CD4-positive, alpha-beta T cell treated with Interleukin-1 beta for 1 hour (primary cell): ENCODE measurements around the gene HOXA3.
A peak's percentile ranks its signal among the peaks of the same experiment; 100 is the strongest.

Source experiments
- DNase-seq, 2 donors: peaks; one replicate each; pipeline ENCODE4 v3.0.0-alpha.2; 2020 to 2022

The HOXA3 gene

DNA sequence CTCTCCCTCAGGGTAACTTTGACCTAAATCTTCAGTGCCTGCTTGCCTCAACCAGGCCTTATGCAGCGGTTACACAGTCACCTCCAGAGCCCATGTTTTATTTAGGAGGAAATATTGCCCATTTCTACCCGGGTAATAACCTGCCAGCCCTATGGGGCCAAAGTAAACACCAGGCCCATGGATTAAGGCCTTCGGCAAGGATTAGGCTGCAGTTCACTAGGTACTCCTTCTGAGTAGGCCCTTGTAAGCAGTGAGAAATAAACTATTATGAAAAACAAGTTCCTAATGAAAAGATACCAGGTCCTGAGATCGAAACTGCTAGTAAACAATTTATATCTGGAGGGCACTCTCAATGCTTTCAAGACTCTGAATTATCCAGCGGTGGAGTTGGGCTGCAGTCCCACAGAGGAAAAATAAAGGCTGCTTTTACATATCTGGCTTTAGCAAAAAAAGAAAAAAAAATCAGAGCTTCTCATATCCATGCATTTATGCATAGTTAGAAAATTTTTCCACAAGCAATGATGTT lies 25.5 kb upstream of the HOXA3 start:
- DNase-seq = no peak

DNA sequence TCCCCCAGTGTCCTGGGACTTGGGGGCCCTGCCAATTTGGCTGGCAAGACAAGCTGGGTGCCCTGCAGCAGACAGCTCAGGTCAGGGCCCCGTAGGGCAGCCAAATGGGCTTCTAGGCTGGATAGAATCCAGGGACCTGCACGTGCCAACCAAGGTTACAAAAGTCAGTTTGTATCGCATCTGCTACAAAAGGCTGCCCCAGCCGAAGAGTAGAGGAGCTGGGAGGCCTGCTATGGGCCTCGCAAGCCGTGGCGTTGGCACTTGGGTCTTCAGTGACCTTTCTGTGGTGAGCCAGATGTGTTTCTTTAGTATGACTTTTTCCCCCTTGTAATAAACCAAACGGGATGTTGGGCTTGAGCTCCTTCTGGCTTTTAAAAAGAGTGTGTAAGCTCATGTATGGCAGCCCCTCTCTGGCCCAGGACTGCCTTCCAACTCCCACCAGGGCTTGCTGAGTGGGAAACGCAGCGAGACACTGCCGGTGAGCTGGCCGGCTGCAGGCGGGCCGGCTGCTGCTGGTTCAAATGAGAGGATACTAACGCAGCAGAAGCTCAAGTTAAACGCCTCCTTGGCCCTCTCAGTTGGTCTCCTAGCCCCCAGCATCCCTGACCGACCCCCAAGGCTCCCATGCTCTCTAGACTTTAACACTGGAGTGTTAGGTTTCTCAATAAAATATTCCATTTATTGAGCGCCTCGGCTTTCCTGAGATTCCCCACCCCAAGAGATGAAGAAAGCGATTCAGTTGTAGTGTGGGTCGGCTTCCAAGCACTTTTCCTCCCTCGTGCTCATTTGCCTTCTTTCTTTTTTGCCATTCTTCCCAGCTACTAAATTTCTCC lies 24.8 kb upstream of the HOXA3 start:
- DNase-seq = no peak

DNA sequence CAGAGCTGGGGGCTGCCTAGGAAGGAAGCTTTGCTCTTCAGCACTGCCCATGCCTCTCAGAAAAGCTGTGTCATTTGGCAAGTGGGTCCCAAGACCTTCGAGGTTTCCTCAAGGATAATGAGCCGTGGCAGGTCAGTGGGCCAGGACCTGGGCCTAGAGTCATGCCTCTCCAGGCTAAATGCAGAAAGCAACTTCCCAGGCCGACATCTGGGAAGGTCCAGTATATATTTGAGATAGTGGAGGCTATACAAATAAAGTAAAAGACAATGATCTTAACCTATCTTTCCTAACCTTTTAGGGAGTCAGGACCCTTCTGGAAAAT lies 24.1 kb upstream of the HOXA3 start:
- DNase-seq = no peak

DNA sequence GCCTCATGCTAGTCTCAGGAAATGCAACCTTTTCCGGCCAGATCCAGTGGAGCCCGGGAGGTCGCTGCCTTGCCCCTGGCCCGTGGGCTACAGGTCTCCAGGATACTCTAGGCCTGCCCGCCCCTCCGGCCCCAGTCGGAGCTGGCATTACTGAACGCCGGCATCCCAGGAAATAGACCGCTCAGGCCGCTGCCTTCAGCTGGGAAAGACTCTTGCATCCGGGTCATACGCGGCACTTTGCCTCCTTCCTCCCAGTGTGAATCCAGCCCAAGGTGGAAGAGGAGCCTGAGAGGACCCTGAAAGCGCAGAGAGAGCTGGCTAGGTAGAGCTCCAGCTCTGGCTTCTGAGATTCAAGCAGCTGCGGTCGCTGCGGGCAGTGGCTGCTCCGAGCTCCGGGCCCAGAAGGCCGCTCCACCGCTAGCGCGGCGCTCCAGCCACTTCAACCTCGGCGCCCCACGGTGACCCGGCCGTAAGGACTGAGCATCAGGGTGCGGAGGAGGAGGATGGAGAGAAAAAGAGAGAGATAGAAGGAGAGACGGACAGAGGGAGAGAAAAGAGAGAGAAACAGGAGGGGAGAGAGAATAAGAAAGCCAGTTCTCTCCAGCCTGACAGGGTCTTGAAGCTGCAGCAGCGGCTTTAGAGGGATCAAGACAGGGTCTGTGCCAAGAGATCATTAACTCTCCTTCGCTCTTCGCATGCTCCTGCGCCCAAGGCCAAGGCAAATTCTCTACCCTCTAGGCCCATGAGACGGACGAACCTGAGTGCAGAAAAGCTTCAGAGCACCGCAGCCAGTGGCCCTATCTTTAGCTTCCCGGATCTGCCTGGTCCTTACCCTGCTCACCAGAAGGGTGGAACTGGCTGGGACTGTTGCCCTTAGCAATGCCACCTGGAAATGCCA lies 23.5 kb upstream of the HOXA3 start:
- no peak for DNase-seq

DNA sequence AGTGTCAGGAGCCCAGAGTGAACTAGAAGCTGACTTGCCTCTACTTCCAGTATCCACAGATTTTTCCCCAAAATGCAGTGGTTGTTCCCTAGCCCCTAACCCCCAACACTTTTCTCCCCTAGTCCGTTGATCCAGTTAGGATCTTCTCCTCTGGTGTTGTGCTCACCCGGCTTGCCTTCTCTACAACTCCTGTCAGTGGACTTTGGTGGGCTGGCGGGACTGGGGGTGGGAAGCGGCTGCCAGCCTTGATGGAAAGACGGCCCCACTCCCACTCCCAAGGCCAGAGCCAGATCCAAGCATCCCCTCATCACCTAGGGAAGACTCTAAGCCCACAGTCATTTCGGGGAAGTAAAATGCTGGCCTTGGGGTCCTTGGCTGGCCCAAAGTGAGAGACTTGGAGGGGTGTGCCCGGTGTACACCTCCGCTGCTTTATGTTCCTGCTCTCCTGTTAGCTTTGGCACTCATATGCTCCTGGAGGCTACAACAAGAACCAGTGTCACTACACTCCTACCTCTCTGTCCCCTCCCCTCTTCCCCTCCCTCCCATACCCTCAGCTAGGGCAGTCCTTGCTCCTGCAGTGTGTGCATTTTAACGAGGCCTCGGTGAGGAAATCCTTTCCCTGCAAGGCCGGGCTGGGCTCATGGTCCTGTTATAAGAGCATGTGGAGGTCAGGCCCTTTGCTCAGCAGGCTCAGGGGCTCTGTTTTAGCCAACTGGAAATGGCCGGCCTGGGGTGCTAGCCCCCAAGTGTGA lies 22.7 kb upstream of the HOXA3 start:
- DNase-seq = no peak

DNA sequence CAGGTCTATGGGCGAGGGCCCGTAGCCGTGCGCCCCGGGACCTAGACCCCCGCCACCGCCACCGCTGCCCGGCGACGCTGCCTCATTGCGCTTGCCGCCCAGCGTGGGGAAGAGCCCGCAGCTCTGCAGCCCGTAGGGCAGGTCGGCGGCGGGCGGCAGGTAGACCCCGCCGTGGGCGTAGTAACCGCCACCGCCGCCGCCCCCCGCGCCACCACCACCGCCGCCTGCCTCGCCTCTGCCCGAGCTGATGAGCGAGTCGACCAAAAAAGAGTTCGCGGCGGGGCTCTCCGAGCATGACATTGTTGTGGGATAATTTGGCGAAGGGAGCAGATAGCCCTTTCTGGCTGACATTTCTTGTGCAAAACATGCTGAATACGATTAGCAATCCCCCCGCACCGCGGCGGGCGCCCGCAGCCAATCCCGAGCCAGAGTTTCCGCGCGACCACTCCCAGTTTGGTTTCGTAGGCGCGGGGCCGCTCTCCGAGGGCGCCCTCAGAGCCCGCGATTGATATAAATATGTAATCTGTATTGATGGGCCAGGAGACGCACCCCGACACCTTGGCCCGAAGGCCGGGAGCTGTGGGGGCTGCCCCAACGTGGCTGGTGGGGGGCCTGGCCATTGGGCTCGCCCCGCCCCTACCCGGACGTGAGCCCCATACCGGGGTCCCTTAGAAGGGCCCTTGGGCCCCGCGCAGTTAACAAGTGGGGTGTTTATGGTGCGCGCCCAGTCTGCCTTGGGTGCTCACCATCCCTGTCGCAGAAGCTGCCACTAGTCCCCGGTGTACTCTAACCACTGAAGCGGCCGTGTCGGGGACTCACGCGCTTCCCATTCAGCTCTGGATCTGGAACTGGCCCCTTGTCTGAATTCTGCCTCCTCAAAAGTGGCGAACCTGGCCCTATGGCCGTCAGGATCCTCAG lies 21.8 kb upstream of the HOXA3 start, which contains the start of gene HOXA10:
Gene HOXA10 (minus strand): TSS at position 365 of the 918 bp plus-strand sequence. CDS start 14 bp downstream, at position 351.
- no peak for DNase-seq

DNA sequence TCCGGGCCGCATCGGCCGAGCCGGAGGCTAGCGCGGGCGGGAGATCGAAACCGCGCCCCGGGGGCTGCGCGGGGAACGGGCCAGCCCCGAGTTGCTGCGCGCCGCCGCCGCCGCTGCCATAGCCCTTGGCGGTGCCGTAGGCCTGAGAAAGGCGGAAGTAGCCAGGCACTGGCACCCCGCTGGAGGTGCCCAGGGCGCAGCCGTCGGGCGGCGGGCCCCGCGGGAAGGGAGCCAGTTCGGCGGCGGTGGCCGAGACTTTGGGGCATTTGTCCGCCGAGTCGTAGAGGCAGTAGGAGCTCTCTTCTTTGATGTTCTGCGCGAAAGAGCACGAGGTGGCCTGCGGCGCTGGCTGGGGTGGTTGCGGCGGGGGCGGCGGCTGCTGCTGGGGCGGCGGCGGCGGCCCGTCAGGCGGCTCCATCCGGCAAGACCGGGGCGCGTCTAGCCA lies 21.1 kb upstream of the HOXA3 start:
- DNase-seq = peak in 1 of 2 donors; percentile 44

DNA sequence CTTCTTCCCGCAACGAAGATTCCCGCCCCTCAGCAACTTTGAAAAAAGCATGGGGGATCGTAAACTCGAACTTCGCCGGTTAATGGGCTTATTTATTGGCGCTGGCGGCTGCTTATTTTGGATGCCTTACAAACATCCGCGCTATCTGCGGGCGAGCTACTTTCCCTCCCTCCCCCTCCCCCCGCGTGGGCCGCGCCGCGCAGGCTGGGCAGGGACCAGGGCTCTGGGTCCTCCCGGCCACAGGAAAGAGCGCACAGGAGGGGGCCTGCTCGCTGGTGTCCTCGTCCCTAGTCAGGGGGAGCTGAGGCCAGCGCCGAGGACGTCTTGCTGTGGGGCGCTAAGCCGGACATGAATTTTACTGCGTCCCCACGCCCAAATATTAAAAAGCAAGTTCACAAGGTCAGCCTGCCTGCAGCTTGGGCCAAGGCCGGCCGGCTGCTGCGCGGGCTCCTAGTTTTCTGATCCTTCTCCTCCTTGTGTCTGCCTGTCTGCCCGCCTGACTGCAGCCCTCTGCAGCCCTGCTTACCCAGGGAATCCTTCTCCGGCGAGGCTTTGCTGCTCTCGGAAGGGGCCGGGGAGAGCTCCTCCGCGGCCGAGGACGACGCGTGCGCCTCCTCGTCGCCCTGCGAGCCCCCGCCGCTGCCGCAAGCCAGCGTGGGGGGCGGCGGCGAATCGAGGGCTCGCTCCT lies 20.6 kb upstream of the HOXA3 start:
- DNase-seq = no peak

DNA sequence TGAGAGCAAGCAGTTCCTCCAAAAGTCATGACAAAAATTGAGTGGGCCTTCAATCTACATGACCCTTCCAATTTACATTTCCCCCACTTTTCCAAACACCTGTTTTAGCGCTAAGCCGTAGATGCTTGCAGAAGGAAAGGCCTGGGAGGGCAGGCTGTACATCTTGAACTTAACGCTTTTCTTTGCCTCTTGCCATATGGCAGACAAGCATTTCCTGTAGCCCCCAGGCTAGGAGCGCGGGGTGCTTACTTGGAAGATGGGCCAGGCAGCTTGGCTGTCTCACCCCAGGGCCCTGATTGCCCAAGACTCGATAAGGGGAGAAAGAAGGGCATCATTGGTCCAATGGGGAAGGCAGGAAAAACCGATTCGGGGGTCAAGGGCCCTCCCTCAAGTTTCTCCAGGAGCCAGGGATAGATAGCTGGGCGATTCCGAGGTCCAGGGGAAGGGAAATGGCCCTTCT lies 20.0 kb upstream of the HOXA3 start:
- no peak for DNase-seq

DNA sequence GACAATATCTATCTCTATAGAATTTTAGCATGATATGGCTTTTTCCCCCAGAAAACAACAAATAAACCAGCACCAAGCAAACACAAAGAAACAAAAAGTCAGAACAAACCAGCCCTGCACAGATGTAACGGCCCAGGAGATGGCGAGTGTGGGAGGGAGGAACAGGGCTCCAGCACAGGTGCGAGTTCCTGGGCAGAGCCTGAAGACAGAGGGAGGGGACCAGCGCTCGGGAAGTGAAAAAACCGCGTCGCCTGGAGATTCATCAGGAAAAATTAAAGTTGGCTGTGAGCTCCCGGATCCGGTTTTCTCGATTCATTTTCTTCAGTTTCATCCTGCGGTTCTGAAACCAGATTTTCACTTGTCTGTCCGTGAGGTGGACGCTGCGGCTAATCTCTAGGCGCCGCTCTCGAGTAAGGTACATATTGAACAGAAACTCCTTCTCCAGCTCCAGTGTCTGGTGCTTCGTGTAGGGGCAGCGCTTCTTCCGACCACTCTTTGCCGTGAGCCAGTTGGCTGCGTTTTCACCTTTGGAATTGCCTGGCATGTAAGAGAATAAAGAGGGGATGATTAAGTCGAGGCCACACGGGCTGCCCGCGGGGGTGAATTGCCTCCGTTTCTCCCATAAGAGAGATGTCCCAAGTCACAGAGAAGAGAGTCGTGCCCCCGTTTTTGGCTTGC lies 19.4 kb upstream of the HOXA3 start:
- no peak for DNase-seq

DNA sequence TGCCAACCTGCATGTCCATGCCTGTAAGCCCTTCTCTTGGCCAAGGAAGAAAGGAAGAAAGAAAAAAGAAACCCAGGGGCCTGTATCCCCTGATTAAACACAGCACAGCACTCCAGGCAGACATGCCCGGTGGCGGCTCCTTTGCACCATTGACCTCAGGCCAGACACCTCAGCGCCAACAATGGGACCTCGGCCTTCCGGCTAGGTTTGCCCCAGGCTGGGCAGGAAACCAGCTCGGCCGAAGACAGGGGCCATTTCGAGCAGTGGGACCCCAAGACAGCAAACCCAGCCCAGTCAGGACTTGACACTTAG lies 18.9 kb upstream of the HOXA3 start:
- DNase-seq = no peak

DNA sequence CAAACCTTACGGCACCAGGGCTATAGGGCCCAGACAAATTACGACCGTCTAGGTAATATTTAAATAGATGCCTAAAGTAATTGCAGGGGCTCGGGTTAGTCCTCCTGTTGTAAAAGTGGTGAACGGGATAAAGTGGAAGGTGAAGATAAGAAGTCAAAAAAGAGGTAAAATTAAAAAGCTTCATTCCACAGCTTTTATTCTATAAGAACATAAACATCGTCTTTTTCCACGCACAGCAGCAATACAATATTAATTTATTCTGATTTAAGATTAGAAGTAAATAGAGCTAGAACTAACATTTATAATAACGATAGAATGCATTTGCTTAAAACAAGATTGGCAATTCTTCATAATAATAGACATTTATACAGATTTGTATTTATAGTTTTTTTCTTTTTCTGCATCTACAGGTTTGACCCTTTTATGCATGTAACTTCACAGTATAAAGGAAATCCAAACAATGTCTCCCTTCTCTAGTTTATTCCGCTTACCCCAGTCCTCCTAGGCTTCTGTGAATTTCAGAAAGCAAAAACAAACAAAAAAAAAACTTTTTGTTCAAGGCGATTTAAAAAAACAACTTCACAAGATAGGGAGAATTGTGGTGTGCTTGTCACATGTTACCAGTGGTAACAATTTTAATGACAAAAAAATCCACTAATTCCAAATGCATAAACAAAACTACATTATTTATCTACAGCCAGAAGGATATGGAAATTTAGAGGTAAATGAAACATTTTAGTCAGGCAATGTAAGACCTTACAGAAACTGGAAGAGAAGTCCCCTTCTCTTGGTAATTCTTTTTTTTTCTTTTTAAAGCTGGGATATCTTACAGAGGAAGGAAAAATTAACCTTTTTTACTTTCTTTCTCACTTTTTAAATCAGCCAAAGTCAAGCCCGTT lies 18.3 kb upstream of the HOXA3 start:
- DNase-seq = no peak

DNA sequence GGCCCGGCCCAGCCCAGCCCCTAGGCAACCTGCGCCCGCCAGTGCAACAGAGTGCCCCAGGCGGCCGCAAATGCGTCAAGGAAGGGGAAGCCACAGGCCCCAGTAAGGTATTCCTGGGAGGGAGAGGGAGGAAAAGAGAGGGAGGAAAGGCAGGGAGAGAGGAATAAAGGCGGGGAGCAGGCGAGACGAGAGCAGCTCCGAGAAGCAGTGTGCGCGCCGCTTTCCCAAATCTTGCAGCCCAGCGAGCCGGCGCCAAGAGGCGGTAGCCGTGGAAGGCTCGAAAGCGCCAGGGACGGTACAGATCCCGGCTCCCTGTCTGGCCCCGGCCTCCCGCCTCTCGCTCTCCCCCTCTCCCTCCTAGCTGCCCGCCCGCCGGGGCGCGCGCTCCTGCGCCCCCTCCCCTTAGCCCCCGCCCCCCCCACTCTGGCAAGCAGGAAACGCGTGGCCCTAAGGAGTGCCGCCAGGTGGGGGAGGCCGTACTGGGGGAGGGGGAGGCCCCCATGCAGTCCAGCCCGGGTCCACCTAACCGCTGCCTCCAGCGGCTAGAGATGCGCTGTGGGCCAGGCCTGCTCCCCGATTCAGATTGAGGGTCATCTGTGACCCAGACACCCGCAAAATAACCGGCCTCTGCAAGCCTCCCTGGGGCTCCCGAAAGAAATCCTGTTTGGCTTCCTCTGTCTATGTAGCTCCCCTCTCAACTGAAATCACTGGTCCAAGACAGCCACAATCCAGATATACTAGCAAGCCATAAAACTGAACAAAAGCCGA lies 17.5 kb upstream of the HOXA3 start:
- no peak for DNase-seq

DNA sequence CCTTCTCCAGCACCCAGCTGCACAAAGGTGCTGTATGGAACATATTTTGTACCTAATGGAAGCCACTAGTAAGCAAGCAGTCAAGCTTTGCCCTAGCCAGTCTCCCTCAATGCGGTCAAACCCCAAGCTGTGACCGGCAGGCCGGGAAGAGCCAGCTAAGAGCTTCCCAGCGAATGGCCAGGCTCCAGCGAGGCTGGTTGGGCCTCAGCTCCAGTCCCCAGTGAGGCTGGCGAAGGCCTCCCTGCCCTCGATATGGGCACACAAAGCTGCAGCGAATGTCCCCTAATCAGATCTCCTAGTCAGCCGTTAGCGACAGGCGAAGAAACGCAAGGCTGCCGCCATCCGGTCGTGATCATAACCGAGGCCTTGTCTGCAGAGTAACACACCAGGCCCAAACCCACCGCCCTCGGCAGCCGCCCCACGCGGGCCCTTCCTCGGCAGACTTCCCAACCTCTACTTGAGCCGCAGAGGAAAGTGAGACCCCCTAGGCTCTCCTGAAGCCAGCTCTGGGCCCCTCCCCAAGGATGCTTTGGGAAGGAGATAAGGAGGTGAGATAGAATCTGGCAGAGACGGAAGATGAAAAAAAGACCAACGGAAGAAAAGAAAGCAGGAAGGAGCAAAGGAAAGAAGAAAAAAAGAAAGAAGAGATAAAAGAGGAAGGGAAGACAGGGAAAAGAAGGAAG lies 16.0 kb upstream of the HOXA3 start:
- no peak for DNase-seq

DNA sequence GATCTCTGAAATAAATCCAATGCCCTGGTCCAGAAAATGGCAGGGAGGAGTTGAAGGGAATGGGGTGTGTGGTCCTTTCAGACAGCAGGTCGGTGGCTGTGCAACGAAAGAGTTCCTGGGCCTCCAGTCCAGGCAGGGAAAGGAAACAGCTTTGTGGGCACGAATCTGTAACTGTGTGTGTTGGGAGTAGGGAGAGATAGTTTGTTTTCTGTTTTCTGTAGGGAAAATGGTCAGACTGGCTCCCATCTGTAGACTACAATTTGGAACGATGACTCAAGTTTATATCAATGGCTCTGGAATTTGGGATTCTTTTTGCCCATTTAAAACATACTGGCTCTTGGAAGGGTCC lies 15.5 kb upstream of the HOXA3 start:
- DNase-seq = no peak

DNA sequence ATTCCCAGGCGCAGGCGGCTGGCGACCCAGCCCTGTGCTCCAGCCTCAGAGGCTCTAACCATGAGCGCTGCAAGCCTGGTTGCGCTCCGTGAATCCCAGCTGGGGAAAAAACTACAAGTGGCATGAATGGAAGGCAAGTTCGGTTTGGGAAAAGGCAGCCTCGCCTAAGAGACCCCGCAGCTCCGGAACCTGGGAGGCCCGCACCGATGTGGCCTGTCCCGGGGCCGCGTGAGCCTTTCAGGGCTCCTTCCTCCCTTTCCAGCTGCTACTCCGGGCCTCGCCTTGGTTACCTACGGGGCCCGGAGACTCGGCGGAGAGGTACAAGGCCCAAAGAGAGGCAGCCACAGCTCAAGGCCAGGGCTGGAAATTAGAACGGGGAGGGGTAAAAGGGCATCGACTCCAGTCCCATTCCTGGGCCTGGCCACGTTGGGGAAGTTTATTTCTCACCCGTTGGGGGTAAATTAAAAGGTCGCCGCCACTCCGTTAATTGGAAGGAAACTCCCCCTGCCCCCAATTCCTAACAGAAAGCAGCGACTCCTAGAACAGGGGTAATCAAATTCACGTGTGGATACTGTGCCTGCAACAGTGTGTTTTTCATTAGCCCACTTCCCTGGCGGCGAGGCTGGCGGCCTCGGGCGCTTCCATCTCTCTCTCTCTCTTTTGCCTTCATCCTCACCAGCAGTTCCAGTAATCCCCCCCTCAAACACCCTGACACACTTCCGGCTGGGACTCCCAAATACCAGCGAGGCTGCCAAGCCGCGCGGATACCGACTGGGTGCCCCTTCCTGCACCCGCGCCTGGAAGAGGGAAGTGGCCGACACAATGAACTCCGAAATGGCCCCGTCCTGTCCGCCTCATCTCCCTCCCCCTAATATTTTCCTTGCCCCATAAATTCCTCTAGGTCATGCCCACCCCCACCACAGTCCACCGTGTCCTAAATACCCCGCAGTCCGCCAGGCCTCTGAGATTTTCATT lies 14.4 kb upstream of the HOXA3 start:
- DNase-seq = no peak

DNA sequence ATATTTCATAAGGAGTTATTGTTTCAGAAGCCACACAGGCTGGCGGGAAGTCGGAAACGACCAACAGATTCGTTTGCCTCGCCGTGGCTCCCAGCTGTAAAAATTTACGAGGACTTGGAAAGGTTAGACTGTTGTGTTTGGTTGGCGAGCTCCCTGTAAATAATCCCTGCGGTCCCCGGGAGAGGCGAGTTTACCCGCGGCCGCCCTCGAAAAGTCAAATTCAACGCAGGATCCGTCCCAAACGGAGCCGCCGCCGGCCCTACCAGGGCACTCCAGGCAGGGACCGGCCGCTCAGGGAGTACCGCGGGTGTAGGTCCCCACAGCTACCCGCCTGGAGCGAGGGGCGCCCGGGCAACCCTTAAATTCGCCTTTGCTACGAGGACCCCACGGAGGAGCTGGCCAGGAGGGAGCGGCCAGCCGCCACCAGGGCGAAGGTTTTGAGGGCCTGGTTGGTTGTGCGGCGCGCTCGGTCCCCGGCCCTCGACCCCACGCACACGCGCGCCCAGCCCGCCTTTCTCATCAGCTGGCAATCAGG lies 13.7 kb upstream of the HOXA3 start:
- no peak for DNase-seq
